HTERT RPE-1 (cell line): ENCODE data around the gene NEURL1B.

Experiments used
- in situ Hi-C: fragments of 300-500 bp; cut with MboI; formaldehyde crosslinking; loops from 4 replicates; pipeline ENCODE4 v1.14.3; 2020; ENCODE audit warnings: low sequenced_read_pairs

NEURL1B gene

GRCh38 chr5:172725785-172726184, 84.7 kb downstream of the NEURL1B start:
- in situ Hi-C loops: no loop called here

- in situ Hi-C loops: no loop called here
Measured at GRCh38 chr5:172726966-172727365, 85.9 kb downstream of the NEURL1B start.

GRCh38 chr5:172727551-172727950, 86.5 kb downstream of the NEURL1B start:
- in situ Hi-C loops: no loop called here

GRCh38 chr5:172728481-172729241, 87.6 kb downstream of the NEURL1B start:
- in situ Hi-C loops: no loop called here

- in situ Hi-C loops: no loop called here
Measured at GRCh38 chr5:172729588-172729987, 88.5 kb downstream of the NEURL1B start.

GRCh38 chr5:172730222-172730621, 89.2 kb downstream of the NEURL1B start:
- in situ Hi-C loops: no loop called here

- in situ Hi-C loops: no loop called here
Measured at GRCh38 chr5:172730981-172731679, 90.1 kb downstream of the NEURL1B start.

GRCh38 chr5:172731680-172732074, 90.6 kb downstream of the NEURL1B start:
- in situ Hi-C loops: no loop called here

- in situ Hi-C loops: no loop called here
Measured at GRCh38 chr5:172732201-172732865, 91.3 kb downstream of the NEURL1B start.

GRCh38 chr5:172733131-172733973, 92.3 kb downstream of the NEURL1B start:
- in situ Hi-C loops: no loop called here

- in situ Hi-C loops: no loop called here
Measured at GRCh38 chr5:172733974-172734346, 92.9 kb downstream of the NEURL1B start.

- in situ Hi-C loops: no loop called here
Measured at GRCh38 chr5:172735141-172735831, 94.2 kb downstream of the NEURL1B start.

- in situ Hi-C loops: no loop called here
Measured at GRCh38 chr5:172736508-172737135, 95.6 kb downstream of the NEURL1B start.

GRCh38 chr5:172739375-172739774, 98.3 kb downstream of the NEURL1B start:
- in situ Hi-C loops: no loop called here

GRCh38 chr5:172740428-172741205, 99.6 kb downstream of the NEURL1B start:
- in situ Hi-C loops: no loop called here
